Nephron progenitor cell (in vitro differentiated cells): ENCODE results near the gene SLC34A1.

ENCODE experiments used
- DNase-seq: peaks from one replicate; pipeline ENCODE4 v3.0.0; 2021
- H3K27ac Mint-ChIP-seq: 2 replicates; pipeline ENCODE4 v1.8.0; 2021; ENCODE audit warnings: mild to moderate bottlenecking, moderate library complexity, mixed read lengths
- H3K27me3 Mint-ChIP-seq: 2 replicates; pipeline ENCODE4 v1.8.0; 2021; ENCODE audit warnings: mild to moderate bottlenecking, low read depth, mixed read lengths; ENCODE audit not compliant: poor library complexity
- H3K36me3 Mint-ChIP-seq: 2 replicates; pipeline ENCODE4 v1.8.0; 2021; ENCODE audit warnings: low read depth, mixed read lengths
- H3K4me1 Mint-ChIP-seq: 2 replicates; pipeline ENCODE4 v1.8.0; 2021; ENCODE audit warnings: mixed read lengths
- H3K4me3 Mint-ChIP-seq: 2 replicates; pipeline ENCODE4 v1.8.0; 2021; ENCODE audit warnings: mild to moderate bottlenecking, moderate library complexity, mixed read lengths
- H3K9me3 Mint-ChIP-seq: 2 replicates; pipeline ENCODE4 v1.8.0; 2021; ENCODE audit warnings: mild to moderate bottlenecking, moderate library complexity, mixed read lengths
- CTCF ChIP-seq: fragments of 200-600 bp; sonication (generic); IDR thresholded peaks from 2 replicates; pipeline ENCODE4 v1.5.0; 2021; ENCODE audit warnings: antibody characterized with exemption

The SLC34A1 gene

GRCh38 chr5:177386542-177386941, 2.3 kb downstream of the SLC34A1 start:
- no peak for DNase-seq
- Mint-ChIP-seq H3K4me3 (no peak overlapping the region), H3K4me1 (peaks cover 70% of the 10 kb centered on the region), H3K9me3 (no peaks in the 10 kb centered on the region), H3K27ac (no peak overlapping the region), H3K36me3 (no peaks in the 10 kb centered on the region), H3K27me3 (peaks cover 14% of the 10 kb centered on the region)
- TF ChIP-seq CTCF: no peak

- no peak for DNase-seq
- Mint-ChIP-seq H3K36me3 (no peaks in the 10 kb centered on the region), H3K27me3 (peaks cover 14% of the 10 kb centered on the region), H3K27ac (no peak overlapping the region), H3K9me3 (no peaks in the 10 kb centered on the region), H3K4me3 (no peak overlapping the region), H3K4me1 (peaks cover 63% of the 10 kb centered on the region)
- no peak for TF ChIP-seq CTCF
Measured at GRCh38 chr5:177387405-177387804, 3.2 kb downstream of the SLC34A1 start.

- Mint-ChIP-seq H3K36me3 (no peaks in the 10 kb centered on the region), H3K27ac (no peak overlapping the region), H3K4me3 (no peak overlapping the region), H3K9me3 (no peaks in the 10 kb centered on the region), H3K4me1 (peaks cover 53% of the 10 kb centered on the region), H3K27me3 (peaks cover 13% of the 10 kb centered on the region)
- TF ChIP-seq CTCF: no peak
- no peak for DNase-seq
Measured at GRCh38 chr5:177388521-177389052, 4.4 kb downstream of the SLC34A1 start.

GRCh38 chr5:177389241-177390169, 5.3 kb downstream of the SLC34A1 start:
- Mint-ChIP-seq H3K9me3 (no peaks in the 10 kb centered on the region), H3K36me3 (no peaks in the 10 kb centered on the region), H3K4me1 (peaks cover 47% of the 10 kb centered on the region), H3K27me3 (peaks cover 10% of the 10 kb centered on the region), H3K27ac (no peak overlapping the region), H3K4me3 (no peak overlapping the region)
- no peak for TF ChIP-seq CTCF
- DNase-seq: no peak

GRCh38 chr5:177390363-177391300, 6.4 kb downstream of the SLC34A1 start:
- TF ChIP-seq CTCF: peak; percentile 99
- peaks cover 47% of the 10 kb centered on the region for H3K4me1 Mint-ChIP-seq
- no peaks in the 10 kb centered on the region for H3K36me3 Mint-ChIP-seq
- H3K27me3 Mint-ChIP-seq: peaks cover 10% of the 10 kb centered on the region
- H3K4me3 Mint-ChIP-seq: no peak overlapping the region
- H3K9me3 Mint-ChIP-seq: no peaks in the 10 kb centered on the region
- no peak overlapping the region for H3K27ac Mint-ChIP-seq
- DNase-seq: peak; percentile 89
